Vagina (tissue), 2 donors: ENCODE data around the gene SPIRE2.

Experiments
- POLR2AphosphoS5 ChIP-seq, 2 donors: sonication (generic); formaldehyde crosslinking; IDR thresholded peaks; one replicate each; pipeline ENCODE4 v1.9.0; 2017; ENCODE audit warnings: antibody characterized with exemption in 2 of 2, mild to moderate bottlenecking in 2 of 2, low read depth in 1 of 2; ENCODE audit not compliant: insufficient read depth in 1 of 2
- TF ChIP-seq, protein P1 (sequence below), 3 experiments: fragments of 450-650 bp in 2 of 3; fragments of 200-600 bp in 1 of 3; sonication (generic) in 1 of 3; IDR thresholded peaks; one replicate each; pipeline ENCODE4 v1.5.1; 2017 to 2019; ENCODE audit warnings: antibody characterized with exemption in 3 of 3, mild to moderate bottlenecking in 2 of 3, moderate library complexity in 2 of 3

DNA sequence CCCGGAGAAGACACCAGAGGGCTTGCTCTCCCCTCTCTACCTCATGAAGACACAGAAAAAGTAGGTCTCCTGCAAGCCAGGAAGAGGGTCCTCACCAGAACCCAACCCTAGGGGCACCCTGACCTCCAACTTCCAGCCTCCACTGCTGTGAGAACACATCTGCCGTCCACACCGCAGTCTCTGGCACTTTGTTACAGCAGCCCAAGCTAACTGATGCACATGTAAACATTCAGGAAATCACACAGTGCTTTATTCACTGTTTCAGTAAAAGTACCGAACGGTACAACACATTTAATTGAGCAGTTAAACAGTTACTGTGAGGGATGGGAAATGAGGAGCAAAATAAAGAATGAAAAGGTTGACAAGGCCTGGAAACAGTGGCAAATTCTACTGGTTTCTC is 30.1 kb upstream of the SPIRE2 start:
- no peak for TF ChIP-seq POLR2AphosphoS5 (IDR thresholded peaks at IDR 0.05; ENCODE audit: insufficient read depth in 1 of 2, low read depth in 1 of 2)
- TF ChIP-seq, protein P1, sequence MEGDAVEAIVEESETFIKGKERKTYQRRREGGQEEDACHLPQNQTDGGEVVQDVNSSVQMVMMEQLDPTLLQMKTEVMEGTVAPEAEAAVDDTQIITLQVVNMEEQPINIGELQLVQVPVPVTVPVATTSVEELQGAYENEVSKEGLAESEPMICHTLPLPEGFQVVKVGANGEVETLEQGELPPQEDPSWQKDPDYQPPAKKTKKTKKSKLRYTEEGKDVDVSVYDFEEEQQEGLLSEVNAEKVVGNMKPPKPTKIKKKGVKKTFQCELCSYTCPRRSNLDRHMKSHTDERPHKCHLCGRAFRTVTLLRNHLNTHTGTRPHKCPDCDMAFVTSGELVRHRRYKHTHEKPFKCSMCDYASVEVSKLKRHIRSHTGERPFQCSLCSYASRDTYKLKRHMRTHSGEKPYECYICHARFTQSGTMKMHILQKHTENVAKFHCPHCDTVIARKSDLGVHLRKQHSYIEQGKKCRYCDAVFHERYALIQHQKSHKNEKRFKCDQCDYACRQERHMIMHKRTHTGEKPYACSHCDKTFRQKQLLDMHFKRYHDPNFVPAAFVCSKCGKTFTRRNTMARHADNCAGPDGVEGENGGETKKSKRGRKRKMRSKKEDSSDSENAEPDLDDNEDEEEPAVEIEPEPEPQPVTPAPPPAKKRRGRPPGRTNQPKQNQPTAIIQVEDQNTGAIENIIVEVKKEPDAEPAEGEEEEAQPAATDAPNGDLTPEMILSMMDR (IDR thresholded peaks at IDR 0.05): no peak
